ENCODE results near the gene MPND.
"Not testable (repeated sequence)": the region's sequence is repeated elsewhere in the genome, so short reads cannot be mapped to it uniquely, and the experiment has no call there.

GRCh38 chr19:4349225-4349624 is 5.9 kb downstream of the MPND start:
- TF ChIP-seq REST (IDR thresholded peaks at IDR 0.05; ENCODE audit: low read depth, low read length); CTCF (IDR thresholded peaks at IDR 0.05); GABPA (IDR thresholded peaks at IDR 0.05; ENCODE audit: low read depth); RAD21 (IDR thresholded peaks at IDR 0.05; ENCODE audit: low read length); JUND (IDR thresholded peaks at IDR 0.05); YY1 (IDR thresholded peaks at IDR 0.05; ENCODE audit: low read depth); RFX5 (IDR thresholded peaks at IDR 0.05; ENCODE audit: low read length); EZH2phosphoT487 (IDR thresholded peaks at IDR 0.05; ENCODE audit: borderline replicate concordance, low read depth): not testable (repeated sequence)
